Gastroesophageal sphincter (tissue), 4 donors: ENCODE results near the gene MT1B. TPM values are rescaled to one million over a fixed set of nuclear protein-coding genes. Genes with fewer than 3 reads are reported as not detected.

Experiments
- ATAC-seq: fragments of 150-250 bp; one replicate; pipeline ENCODE4 v1.9.1; 2016; ENCODE audit warnings: mild to moderate bottlenecking, moderate library complexity
- H3K27ac ChIP-seq, 4 donors: fragments of 200-600 bp; sonication (generic) in 3 of 4; 1 replicate in 3 of 4; 2 replicates in 1 of 4; pipeline ENCODE4 v1.5.1; 2016 to 2019
- H3K27me3 ChIP-seq: fragments of 200-600 bp; sonication (generic); one replicate; pipeline ENCODE4 v1.5.1; 2019
- H3K36me3 ChIP-seq, 2 donors: fragments of 200-600 bp; sonication (generic); one replicate each; pipeline ENCODE4 v1.5.1; 2019; ENCODE audit warnings: control low read depth in 1 of 2
- H3K4me1 ChIP-seq, 3 donors: fragments of 200-600 bp; sonication (generic); 1 replicate in 2 of 3; 2 replicates in 1 of 3; pipeline ENCODE4 v1.5.1; 2016 to 2019; ENCODE audit warnings: control low read depth in 2 of 3
- H3K4me3 ChIP-seq, 2 donors: fragments of 200-600 bp; sonication (generic); one replicate each; pipeline ENCODE4 v1.5.1; 2019; ENCODE audit warnings: mild to moderate bottlenecking in 1 of 2, moderate library complexity in 1 of 2
- H3K9me3 ChIP-seq, 3 donors: fragments of 200-600 bp; sonication (generic); one replicate each; pipeline ENCODE4 v1.5.1; 2017 to 2019; ENCODE audit warnings: control low read depth in 2 of 3
- CTCF ChIP-seq, 4 experiments: fragments of 200-600 bp in 2 of 4; fragments of 450-650 bp in 2 of 4; sonication (generic) in 1 of 4; IDR thresholded peaks; one replicate each; pipeline ENCODE4 v1.5.1; 2017 to 2019; ENCODE audit warnings: antibody characterized with exemption in 4 of 4, mild to moderate bottlenecking in 2 of 4, moderate library complexity in 2 of 4
- EP300 ChIP-seq: sonication (generic); formaldehyde crosslinking; IDR thresholded peaks from one replicate; pipeline ENCODE4 v1.6.1; 2017; ENCODE audit warnings: antibody characterized with exemption, mild to moderate bottlenecking
- POLR2A ChIP-seq, 2 donors: fragments of 450-650 bp; IDR thresholded peaks; one replicate each; pipeline ENCODE4 v1.6.1; 2017; ENCODE audit warnings: antibody characterized with exemption in 2 of 2, mild to moderate bottlenecking in 2 of 2, moderate library complexity in 1 of 2
- POLR2AphosphoS5 ChIP-seq: sonication (generic); formaldehyde crosslinking; IDR thresholded peaks from one replicate; pipeline ENCODE4 v1.6.1; 2017; ENCODE audit warnings: antibody characterized with exemption
- WGBS, 2 donors: methylation state at CpG; one replicate each; pipeline ENCODE4 v1.1.5; 2018; ENCODE audit warnings: low coverage in 1 of 2; 5-methylcytosine and 5-hydroxymethylcytosine counted together
- total RNA-seq, 4 donors: library from RNA; depleted of rRNA; stranded (reverse); fragments of >200 nt; gene quantifications; one replicate each; pipeline ENCODE4 v1.1.0, GENCODE V29; 2016

Gene MT1B
- total RNA-seq, 4 donors from 2014 or later = not detected

GRCh38 chr16:56628486-56629350, 23.0 kb upstream of the MT1B start:
- no peak for TF ChIP-seq POLR2AphosphoS5
- no peak for TF ChIP-seq POLR2A (IDR thresholded peaks at IDR 0.05)
- no peak for TF ChIP-seq CTCF (IDR thresholded peaks at IDR 0.05)
- no peak for TF ChIP-seq EP300
- Histone ChIP-seq H3K27ac (peak overlapping the region in 3 of 4 donors; percentile 5 to 94 (median 91)), H3K4me3 (no peak overlapping the region), H3K27me3 (peaks cover 12% of the 10 kb centered on the region), H3K9me3 (no peaks in the 10 kb centered on the region), H3K4me1 (peaks cover 0 to 46% (median 6%) of the 10 kb centered on the region in 3 donors), H3K36me3 (no peaks in the 10 kb centered on the region)
- 74 to 75% methylated on average over 4 of the region's 9 CpGs for WGBS, 2 donors
- no peak for ATAC-seq

- Histone ChIP-seq H3K4me3 (no peak overlapping the region), H3K27ac (peak overlapping the region in 2 of 4 donors; percentile 5 to 53), H3K36me3 (no peaks in the 10 kb centered on the region), H3K4me1 (peaks cover 0 to 45% (median 6%) of the 10 kb centered on the region in 3 donors), H3K27me3 (peaks cover 20% of the 10 kb centered on the region), H3K9me3 (no peaks in the 10 kb centered on the region)
- TF ChIP-seq POLR2AphosphoS5 = no peak
- TF ChIP-seq POLR2A (IDR thresholded peaks at IDR 0.05) = no peak
- TF ChIP-seq EP300 = no peak
- no peak for TF ChIP-seq CTCF (IDR thresholded peaks at IDR 0.05)
- WGBS, 2 donors = 90 to 100% methylated on average over 2 of the region's 3 CpGs
- no peak for ATAC-seq
Measured at GRCh38 chr16:56629531-56629930, 22.2 kb upstream of the MT1B start.

- H3K9me3 ChIP-seq = no peaks in the 10 kb centered on the region
- ATAC-seq = no peak
- H3K4me1 ChIP-seq = peaks cover 0 to 43% (median 4%) of the 10 kb centered on the region in 3 donors
- 60% methylated on average over 3 of the region's 3 CpGs; no CpG with 5 or more reads in 1 of the 2 donors for WGBS, 2 donors
- H3K27me3 ChIP-seq = peaks cover 26% of the 10 kb centered on the region
- no peak overlapping the region for H3K4me3 ChIP-seq
- no peaks in the 10 kb centered on the region for H3K36me3 ChIP-seq
- no peak overlapping the region for H3K27ac ChIP-seq
- TF ChIP-seq EP300 (no peak), POLR2AphosphoS5 (no peak), CTCF (IDR thresholded peaks at IDR 0.05) (no peak), POLR2A (IDR thresholded peaks at IDR 0.05) (no peak)
Measured at GRCh38 chr16:56630134-56630533, 21.6 kb upstream of the MT1B start.

- Histone ChIP-seq H3K27ac (peak overlapping the region in 3 of 4 donors; percentile 77 to 81 (median 79)), H3K4me3 (no peak overlapping the region), H3K4me1 (peaks cover 0 to 45% (median 8%) of the 10 kb centered on the region in 3 donors), H3K36me3 (no peaks in the 10 kb centered on the region), H3K9me3 (no peaks in the 10 kb centered on the region), H3K27me3 (peaks cover 37% of the 10 kb centered on the region)
- no peak for ATAC-seq
- TF ChIP-seq EP300 (no peak), CTCF (IDR thresholded peaks at IDR 0.05) (no peak), POLR2AphosphoS5 (no peak), POLR2A (IDR thresholded peaks at IDR 0.05) (no peak)
- 91 to 92% methylated on average over 9 to 10 of the region's 10 CpGs for WGBS, 2 donors
Measured at GRCh38 chr16:56631197-56631596, 20.5 kb upstream of the MT1B start.

- TF ChIP-seq POLR2AphosphoS5 (no peak), CTCF (IDR thresholded peaks at IDR 0.05) (no peak), EP300 (no peak), POLR2A (IDR thresholded peaks at IDR 0.05) (no peak)
- peaks cover 43% of the 10 kb centered on the region for H3K27me3 ChIP-seq
- 31 to 79% methylated on average over 2 to 9 of the region's 14 CpGs for WGBS, 2 donors
- no peaks in the 10 kb centered on the region for H3K9me3 ChIP-seq
- ATAC-seq = no peak
- peaks cover 0 to 39% (median 8%) of the 10 kb centered on the region in 3 donors for H3K4me1 ChIP-seq
- peak overlapping the region; percentile 26 to 53 for H3K4me3 ChIP-seq
- H3K36me3 ChIP-seq = no peaks in the 10 kb centered on the region
- H3K27ac ChIP-seq = peak overlapping the region in 3 of 4 donors; percentile 77 to 81 (median 79)
Measured at GRCh38 chr16:56631832-56632155, 19.9 kb upstream of the MT1B start.
